ENCODE results near the gene USP17L24. TPM values are rescaled to one million over a fixed set of nuclear protein-coding genes. Genes with fewer than 3 reads are reported as not detected.
"Not testable (repeated sequence)": the region's sequence is repeated elsewhere in the genome, so short reads cannot be mapped to it uniquely, and the experiment has no call there.

USP17L24 gene
- not detected in 2 replicates for total RNA-seq
- long read RNA-seq: 0 reads

GRCh38 chr4:9324865-9325264 lies at the start of gene USP17L24:
Gene USP17L24, plus strand, starts transcription at chr4:9325165. Its CDS starts 0 bp downstream, at chr4:9325165.
- not testable (repeated sequence) for H3K27me3 Mint-ChIP-seq (ENCODE audit: unreplicated experiment); H3K4me3 Mint-ChIP-seq (ENCODE audit: unreplicated experiment); DNase-seq (ENCODE audit: extremely low spot score, unreplicated experiment); H3K27ac Mint-ChIP-seq (ENCODE audit: unreplicated experiment); H3K4me1 Mint-ChIP-seq (ENCODE audit: unreplicated experiment); H3K36me3 Mint-ChIP-seq (ENCODE audit: unreplicated experiment); H3K9me3 Mint-ChIP-seq (ENCODE audit: unreplicated experiment)

- H3K27ac Mint-ChIP-seq (ENCODE audit: unreplicated experiment); H3K4me3 Mint-ChIP-seq (ENCODE audit: unreplicated experiment); DNase-seq (ENCODE audit: extremely low spot score, unreplicated experiment); H3K36me3 Mint-ChIP-seq (ENCODE audit: unreplicated experiment); H3K9me3 Mint-ChIP-seq (ENCODE audit: unreplicated experiment); H3K4me1 Mint-ChIP-seq (ENCODE audit: unreplicated experiment); H3K27me3 Mint-ChIP-seq (ENCODE audit: unreplicated experiment): not testable (repeated sequence)
Observed at GRCh38 chr4:9324191-9324590, 774 bp upstream of the USP17L24 start.

GRCh38 chr4:9329611-9330010 lies 4.6 kb downstream of the USP17L24 start, which contains the start of gene USP17L25:
Gene USP17L25, plus strand, starts transcription at chr4:9329911. Its CDS starts 0 bp downstream, at chr4:9329911.
- not testable (repeated sequence) for H3K9me3 Mint-ChIP-seq (ENCODE audit: unreplicated experiment); DNase-seq (ENCODE audit: extremely low spot score, unreplicated experiment); H3K27me3 Mint-ChIP-seq (ENCODE audit: unreplicated experiment); H3K4me3 Mint-ChIP-seq (ENCODE audit: unreplicated experiment); H3K4me1 Mint-ChIP-seq (ENCODE audit: unreplicated experiment); H3K27ac Mint-ChIP-seq (ENCODE audit: unreplicated experiment); H3K36me3 Mint-ChIP-seq (ENCODE audit: unreplicated experiment)

- not testable (repeated sequence) for H3K36me3 Mint-ChIP-seq (ENCODE audit: unreplicated experiment); H3K4me1 Mint-ChIP-seq (ENCODE audit: unreplicated experiment); DNase-seq (ENCODE audit: extremely low spot score, unreplicated experiment); H3K27me3 Mint-ChIP-seq (ENCODE audit: unreplicated experiment); H3K4me3 Mint-ChIP-seq (ENCODE audit: unreplicated experiment); H3K9me3 Mint-ChIP-seq (ENCODE audit: unreplicated experiment); H3K27ac Mint-ChIP-seq (ENCODE audit: unreplicated experiment)
Observed at GRCh38 chr4:9334358-9334757, 9.4 kb downstream of the USP17L24 start, which contains the start of gene USP17L26. Gene USP17L26, plus strand, starts transcription at chr4:9334658. Its CDS starts 0 bp downstream, at chr4:9334658.

GRCh38 chr4:9339103-9339502 lies 14.1 kb downstream of the USP17L24 start, which contains the start of gene USP17L5:
Gene USP17L5, plus strand, starts transcription at chr4:9339403. Its CDS starts 0 bp downstream, at chr4:9339403.
- H3K36me3 Mint-ChIP-seq (ENCODE audit: unreplicated experiment); DNase-seq (ENCODE audit: extremely low spot score, unreplicated experiment); H3K9me3 Mint-ChIP-seq (ENCODE audit: unreplicated experiment); H3K4me1 Mint-ChIP-seq (ENCODE audit: unreplicated experiment); H3K27me3 Mint-ChIP-seq (ENCODE audit: unreplicated experiment); H3K4me3 Mint-ChIP-seq (ENCODE audit: unreplicated experiment); H3K27ac Mint-ChIP-seq (ENCODE audit: unreplicated experiment): not testable (repeated sequence)

- not testable (repeated sequence) for H3K4me1 Mint-ChIP-seq (ENCODE audit: unreplicated experiment); H3K36me3 Mint-ChIP-seq (ENCODE audit: unreplicated experiment); H3K9me3 Mint-ChIP-seq (ENCODE audit: unreplicated experiment); H3K27ac Mint-ChIP-seq (ENCODE audit: unreplicated experiment); H3K4me3 Mint-ChIP-seq (ENCODE audit: unreplicated experiment); DNase-seq (ENCODE audit: extremely low spot score, unreplicated experiment); H3K27me3 Mint-ChIP-seq (ENCODE audit: unreplicated experiment)
Observed at GRCh38 chr4:9343848-9344247, 18.9 kb downstream of the USP17L24 start, which contains the start of gene USP17L27. Gene USP17L27, plus strand, starts transcription at chr4:9344148. Its CDS starts 0 bp downstream, at chr4:9344148.

- not testable (repeated sequence) for H3K4me3 Mint-ChIP-seq (ENCODE audit: unreplicated experiment); H3K9me3 Mint-ChIP-seq (ENCODE audit: unreplicated experiment)
Observed at GRCh38 chr4:9348593-9348992, 23.6 kb downstream of the USP17L24 start, which contains the start of gene USP17L28. Gene USP17L28, plus strand, starts transcription at chr4:9348893. Its CDS starts 0 bp downstream, at chr4:9348893.

GRCh38 chr4:9350866-9351265 lies 25.9 kb downstream of the USP17L24 start:
- DNase-seq (ENCODE audit: extremely low spot score, unreplicated experiment); H3K4me1 Mint-ChIP-seq (ENCODE audit: unreplicated experiment); H3K9me3 Mint-ChIP-seq (ENCODE audit: unreplicated experiment); H3K36me3 Mint-ChIP-seq (ENCODE audit: unreplicated experiment); H3K27me3 Mint-ChIP-seq (ENCODE audit: unreplicated experiment); H3K27ac Mint-ChIP-seq (ENCODE audit: unreplicated experiment); H3K4me3 Mint-ChIP-seq (ENCODE audit: unreplicated experiment): not testable (repeated sequence)

More at GRCh38 chr4:9348593-9348992, 23.6 kb downstream of the USP17L24 start, which contains the start of gene USP17L28:
- H3K4me1 Mint-ChIP-seq (ENCODE audit: unreplicated experiment); H3K27ac Mint-ChIP-seq (ENCODE audit: unreplicated experiment); H3K36me3 Mint-ChIP-seq (ENCODE audit: unreplicated experiment); H3K27me3 Mint-ChIP-seq (ENCODE audit: unreplicated experiment); DNase-seq (ENCODE audit: extremely low spot score, unreplicated experiment): not testable (repeated sequence)

- not testable (repeated sequence) for H3K36me3 Mint-ChIP-seq (ENCODE audit: unreplicated experiment); H3K27me3 Mint-ChIP-seq (ENCODE audit: unreplicated experiment); DNase-seq (ENCODE audit: extremely low spot score, unreplicated experiment); H3K4me1 Mint-ChIP-seq (ENCODE audit: unreplicated experiment); H3K9me3 Mint-ChIP-seq (ENCODE audit: unreplicated experiment); H3K27ac Mint-ChIP-seq (ENCODE audit: unreplicated experiment); H3K4me3 Mint-ChIP-seq (ENCODE audit: unreplicated experiment)
Observed at GRCh38 chr4:9353338-9353737, 28.4 kb downstream of the USP17L24 start, which contains the start of gene USP17L29. Gene USP17L29, plus strand, starts transcription at chr4:9353638. Its CDS starts 0 bp downstream, at chr4:9353638.

- H3K4me3 Mint-ChIP-seq (ENCODE audit: unreplicated experiment); H3K36me3 Mint-ChIP-seq (ENCODE audit: unreplicated experiment); H3K9me3 Mint-ChIP-seq (ENCODE audit: unreplicated experiment); H3K27me3 Mint-ChIP-seq (ENCODE audit: unreplicated experiment); H3K4me1 Mint-ChIP-seq (ENCODE audit: unreplicated experiment); H3K27ac Mint-ChIP-seq (ENCODE audit: unreplicated experiment); DNase-seq (ENCODE audit: extremely low spot score, unreplicated experiment): not testable (repeated sequence)
Observed at GRCh38 chr4:9362829-9363228, 37.9 kb downstream of the USP17L24 start, which contains the start of gene USP17L30. Gene USP17L30, plus strand, starts transcription at chr4:9363129. Its CDS starts 0 bp downstream, at chr4:9363129.
